ENCODE measurements around the gene TESK2.
"Not testable (repeated sequence)": the region's sequence is repeated elsewhere in the genome, so short reads cannot be mapped to it uniquely, and the experiment has no call there.

Gene TESK2

DNA sequence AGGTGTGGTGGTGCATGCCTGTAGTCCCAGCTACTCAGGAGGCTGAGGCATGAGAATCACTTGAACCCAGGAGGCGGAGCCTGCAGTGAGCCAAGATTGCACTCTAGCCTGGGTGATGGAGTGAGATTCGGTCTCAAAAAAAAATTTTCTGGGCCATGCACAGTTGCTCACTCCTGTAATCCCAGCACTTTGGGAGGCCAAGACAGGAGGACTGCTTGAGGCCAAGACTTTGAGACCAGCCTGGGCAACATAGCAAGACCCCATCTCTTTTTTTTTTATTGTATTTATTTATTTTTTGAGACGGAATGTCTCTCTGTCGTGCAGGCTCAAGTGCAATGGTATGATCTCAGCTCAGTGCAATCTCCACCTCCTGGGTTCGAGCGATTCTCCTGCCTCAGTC is 16.8 kb downstream of the TESK2 start:
- H3K79me2 ChIP-seq (ENCODE audit: control insufficient read depth, insufficient read depth, low read length); H2BK15ac ChIP-seq (replicated peaks; ENCODE audit: low read depth); H3K79me1 ChIP-seq (ENCODE audit: low read length); DNase-seq; H3K27ac ChIP-seq (ENCODE audit: low read depth, low read length); H3K9ac ChIP-seq (ENCODE audit: low read length); H3K4me2 ChIP-seq (ENCODE audit: low read length); H3K56ac ChIP-seq (ENCODE audit: low read length); H3K23ac ChIP-seq (ENCODE audit: low read length); H4K5ac ChIP-seq (ENCODE audit: low read length); H3K4me3 ChIP-seq (ENCODE audit: low read length); H2AK5ac ChIP-seq (ENCODE audit: low read length); H3K36me3 ChIP-seq (ENCODE audit: control insufficient read depth, insufficient read depth, low read length); H3K4ac ChIP-seq (ENCODE audit: low read depth, low read length); H4K8ac ChIP-seq (ENCODE audit: low read depth, low read length); H2BK120ac ChIP-seq (ENCODE audit: low read depth, low read length); H3K27me3 ChIP-seq (ENCODE audit: insufficient read depth, low read length, poor library complexity); H3K18ac ChIP-seq (ENCODE audit: low read length); H3K4me1 ChIP-seq (ENCODE audit: control insufficient read depth, low read depth, low read length); H2BK5ac ChIP-seq (ENCODE audit: low read length): not testable (repeated sequence)
- no CpG with 5 or more reads among the region's 6 CpGs for WGBS (ENCODE audit: extremely low coverage, insufficient coverage, low lambda C conversion rate)

DNA sequence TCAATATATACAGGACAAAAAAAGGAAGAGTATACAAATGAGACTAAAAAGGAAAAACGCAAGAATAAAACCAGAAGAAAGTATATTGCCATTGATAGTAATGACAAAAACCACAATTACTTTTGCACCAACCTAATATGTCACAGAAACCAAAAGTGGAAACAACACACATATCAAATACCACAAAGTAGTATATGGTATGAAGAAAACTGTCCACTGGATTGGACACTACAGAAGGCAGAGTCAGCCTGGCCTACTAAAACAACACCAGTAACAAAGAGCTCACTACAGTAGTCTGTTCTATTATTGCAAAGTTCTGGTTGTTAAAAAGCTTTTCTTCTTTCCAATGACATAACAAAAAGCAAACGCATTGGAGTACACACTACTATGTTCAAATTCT is 17.7 kb downstream of the TESK2 start:
- no peak overlapping the region for H2BK5ac ChIP-seq (ENCODE audit: low read length)
- H2AK5ac ChIP-seq (ENCODE audit: low read length), result no peak overlapping the region
- no peak overlapping the region for H3K18ac ChIP-seq (ENCODE audit: low read length)
- H3K27ac ChIP-seq (ENCODE audit: low read depth, low read length), result no peak overlapping the region
- no peak overlapping the region for H3K9ac ChIP-seq (ENCODE audit: low read length)
- no peak overlapping the region for H2BK15ac ChIP-seq (replicated peaks; ENCODE audit: low read depth)
- H3K4ac ChIP-seq (ENCODE audit: low read depth, low read length), result no peak overlapping the region
- no peak overlapping the region for H3K56ac ChIP-seq (ENCODE audit: low read length)
- WGBS (ENCODE audit: extremely low coverage, insufficient coverage, low lambda C conversion rate), result no CpG with 5 or more reads among the region's 2 CpGs
- no peaks in the 10 kb centered on the region for H3K79me2 ChIP-seq (ENCODE audit: control insufficient read depth, insufficient read depth, low read length)
- no peak overlapping the region for H2BK120ac ChIP-seq (ENCODE audit: low read depth, low read length)
- no peak for DNase-seq
- no peak overlapping the region for H3K23ac ChIP-seq (ENCODE audit: low read length)
- no peak overlapping the region for H4K8ac ChIP-seq (ENCODE audit: low read depth, low read length)
- H3K27me3 ChIP-seq (ENCODE audit: insufficient read depth, low read length, poor library complexity), result no peaks in the 10 kb centered on the region
- no peak overlapping the region for H3K4me3 ChIP-seq (ENCODE audit: low read length)
- no peaks in the 10 kb centered on the region for H3K4me1 ChIP-seq (ENCODE audit: control insufficient read depth, low read depth, low read length)
- H3K36me3 ChIP-seq (ENCODE audit: control insufficient read depth, insufficient read depth, low read length), result no peaks in the 10 kb centered on the region
- no peak overlapping the region for H4K5ac ChIP-seq (ENCODE audit: low read length)
- no peak overlapping the region for H3K4me2 ChIP-seq (ENCODE audit: low read length)
- no peaks in the 10 kb centered on the region for H3K79me1 ChIP-seq (ENCODE audit: low read length)

DNA sequence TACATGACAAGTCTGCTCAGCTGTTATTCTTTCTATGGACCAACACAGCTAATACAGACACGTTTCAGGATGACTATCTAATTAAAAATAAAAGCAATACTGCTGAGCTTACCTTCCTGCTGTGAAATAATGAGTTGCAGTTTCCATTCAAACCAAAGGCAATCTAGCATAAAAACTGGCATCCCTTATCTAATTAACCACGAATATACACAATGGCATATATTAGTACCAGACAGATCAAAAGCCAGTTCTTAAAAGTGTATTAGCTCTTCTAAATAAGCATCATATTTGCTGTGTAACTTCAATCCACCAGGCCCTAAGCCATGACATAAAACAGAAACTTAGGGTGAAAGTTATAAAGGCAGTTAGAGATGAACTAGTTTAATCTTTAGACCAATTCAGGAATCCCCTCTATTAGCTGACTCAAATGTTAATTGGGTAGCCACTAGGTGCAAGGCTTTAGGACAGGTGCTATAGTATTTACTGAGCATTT is 20.6 kb downstream of the TESK2 start:
- Histone ChIP-seq H2BK120ac (ENCODE audit: low read depth, low read length) (no peak overlapping the region), H4K8ac (ENCODE audit: low read depth, low read length) (no peak overlapping the region), H2BK15ac (replicated peaks; ENCODE audit: low read depth) (no peak overlapping the region), H3K23ac (ENCODE audit: low read length) (no peak overlapping the region), H3K56ac (ENCODE audit: low read length) (no peak overlapping the region), H2AK5ac (ENCODE audit: low read length) (no peak overlapping the region), H3K4me3 (ENCODE audit: low read length) (no peak overlapping the region), H2BK5ac (ENCODE audit: low read length) (no peak overlapping the region), H3K79me2 (ENCODE audit: control insufficient read depth, insufficient read depth, low read length) (no peaks in the 10 kb centered on the region), H3K27ac (ENCODE audit: low read depth, low read length) (no peak overlapping the region), H4K5ac (ENCODE audit: low read length) (no peak overlapping the region), H3K4me1 (ENCODE audit: control insufficient read depth, low read depth, low read length) (no peaks in the 10 kb centered on the region), H3K18ac (ENCODE audit: low read length) (no peak overlapping the region), H3K36me3 (ENCODE audit: control insufficient read depth, insufficient read depth, low read length) (no peaks in the 10 kb centered on the region), H3K27me3 (ENCODE audit: insufficient read depth, low read length, poor library complexity) (no peaks in the 10 kb centered on the region), H3K4me2 (ENCODE audit: low read length) (no peak overlapping the region), H3K9ac (ENCODE audit: low read length) (no peak overlapping the region), H3K79me1 (ENCODE audit: low read length) (no peaks in the 10 kb centered on the region), H3K4ac (ENCODE audit: low read depth, low read length) (no peak overlapping the region)
- DNase-seq, result no peak
- WGBS (ENCODE audit: extremely low coverage, insufficient coverage, low lambda C conversion rate), result no CpG with 5 or more reads among the region's 2 CpGs

DNA sequence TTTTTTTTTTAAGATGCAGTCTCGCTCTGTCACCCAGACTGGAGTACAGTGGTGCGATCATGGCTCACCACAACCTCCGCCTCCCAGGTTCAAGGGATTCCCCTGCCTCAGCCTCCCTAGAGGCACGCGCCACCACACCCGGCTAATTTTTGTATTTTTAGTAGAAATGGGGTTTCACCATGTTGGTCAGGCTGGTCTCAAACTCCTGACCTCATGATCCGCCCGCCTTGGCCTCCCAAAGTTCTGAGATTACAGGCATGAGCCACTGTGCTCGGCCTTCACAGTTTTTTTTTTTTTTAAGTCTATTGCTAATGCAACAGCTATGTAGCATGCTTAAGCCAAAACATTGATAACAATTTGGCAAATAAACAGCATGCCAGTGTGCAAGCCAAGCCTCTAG is 23.6 kb downstream of the TESK2 start:
- no CpG with 5 or more reads among the region's 9 CpGs for WGBS (ENCODE audit: extremely low coverage, insufficient coverage, low lambda C conversion rate)
- not testable (repeated sequence) for H3K9ac ChIP-seq (ENCODE audit: low read length); H2BK120ac ChIP-seq (ENCODE audit: low read depth, low read length); DNase-seq; H3K79me2 ChIP-seq (ENCODE audit: control insufficient read depth, insufficient read depth, low read length); H3K4me2 ChIP-seq (ENCODE audit: low read length); H4K8ac ChIP-seq (ENCODE audit: low read depth, low read length); H3K79me1 ChIP-seq (ENCODE audit: low read length); H3K18ac ChIP-seq (ENCODE audit: low read length); H3K36me3 ChIP-seq (ENCODE audit: control insufficient read depth, insufficient read depth, low read length); H4K5ac ChIP-seq (ENCODE audit: low read length); H3K27me3 ChIP-seq (ENCODE audit: insufficient read depth, low read length, poor library complexity); H3K27ac ChIP-seq (ENCODE audit: low read depth, low read length); H2BK15ac ChIP-seq (replicated peaks; ENCODE audit: low read depth); H3K23ac ChIP-seq (ENCODE audit: low read length); H3K4ac ChIP-seq (ENCODE audit: low read depth, low read length); H2BK5ac ChIP-seq (ENCODE audit: low read length); H3K4me3 ChIP-seq (ENCODE audit: low read length); H3K56ac ChIP-seq (ENCODE audit: low read length); H3K4me1 ChIP-seq (ENCODE audit: control insufficient read depth, low read depth, low read length); H2AK5ac ChIP-seq (ENCODE audit: low read length)

DNA sequence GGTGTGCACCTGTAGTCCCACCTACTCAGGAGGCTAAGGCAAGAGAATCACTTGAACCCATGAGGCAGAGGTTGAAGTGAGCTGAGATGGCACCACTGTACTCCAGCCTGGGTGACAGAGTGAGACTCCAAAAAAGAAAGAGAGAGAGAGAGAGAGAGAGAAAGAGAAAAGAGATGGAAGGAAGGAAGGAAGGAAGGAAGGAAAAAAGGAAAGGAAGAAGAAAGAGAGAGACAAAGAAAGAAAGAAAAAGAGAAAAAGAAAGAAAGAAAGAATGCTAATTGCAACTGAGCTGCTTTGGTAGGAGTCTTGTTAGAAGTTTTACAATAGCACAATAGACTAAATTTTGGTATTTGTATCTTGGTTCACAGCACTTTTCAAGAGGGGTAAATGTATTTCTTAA is 25.7 kb downstream of the TESK2 start:
- H3K4me3 ChIP-seq (ENCODE audit: low read length), result no peak overlapping the region
- H2AK5ac ChIP-seq (ENCODE audit: low read length), result no peak overlapping the region
- DNase-seq, result no peak
- no peaks in the 10 kb centered on the region for H3K27me3 ChIP-seq (ENCODE audit: insufficient read depth, low read length, poor library complexity)
- no peak overlapping the region for H3K9ac ChIP-seq (ENCODE audit: low read length)
- no peak overlapping the region for H2BK120ac ChIP-seq (ENCODE audit: low read depth, low read length)
- H3K23ac ChIP-seq (ENCODE audit: low read length), result no peak overlapping the region
- no peak overlapping the region for H3K4me2 ChIP-seq (ENCODE audit: low read length)
- H4K8ac ChIP-seq (ENCODE audit: low read depth, low read length), result no peak overlapping the region
- no peak overlapping the region for H2BK15ac ChIP-seq (replicated peaks; ENCODE audit: low read depth)
- no peaks in the 10 kb centered on the region for H3K36me3 ChIP-seq (ENCODE audit: control insufficient read depth, insufficient read depth, low read length)
- no peak overlapping the region for H3K4ac ChIP-seq (ENCODE audit: low read depth, low read length)
- no peak overlapping the region for H3K27ac ChIP-seq (ENCODE audit: low read depth, low read length)
- no peaks in the 10 kb centered on the region for H3K79me2 ChIP-seq (ENCODE audit: control insufficient read depth, insufficient read depth, low read length)
- no peak overlapping the region for H3K18ac ChIP-seq (ENCODE audit: low read length)
- H2BK5ac ChIP-seq (ENCODE audit: low read length), result no peak overlapping the region
- H3K79me1 ChIP-seq (ENCODE audit: low read length), result no peaks in the 10 kb centered on the region
- no peak overlapping the region for H4K5ac ChIP-seq (ENCODE audit: low read length)
- no peak overlapping the region for H3K56ac ChIP-seq (ENCODE audit: low read length)
- no peaks in the 10 kb centered on the region for H3K4me1 ChIP-seq (ENCODE audit: control insufficient read depth, low read depth, low read length)

DNA sequence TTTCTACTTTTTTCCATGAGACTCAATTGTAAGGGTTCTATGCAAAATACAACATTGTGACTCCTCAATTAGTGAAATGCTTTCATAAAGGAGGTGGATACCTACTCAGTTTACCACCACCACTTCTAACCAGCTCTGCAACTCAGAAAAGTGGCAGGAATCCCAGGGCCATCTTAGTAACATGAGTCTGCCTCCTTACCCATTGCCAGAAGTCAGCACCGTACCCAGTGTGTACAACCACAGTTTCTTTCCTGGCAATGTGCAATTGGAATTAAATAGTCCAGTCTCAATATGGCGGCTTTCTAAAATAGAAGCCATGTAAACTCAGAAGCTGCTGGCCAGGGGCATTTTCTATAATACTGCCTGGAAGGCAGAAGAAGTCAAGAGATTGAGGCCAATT is 32.1 kb downstream of the TESK2 start:
- WGBS (ENCODE audit: extremely low coverage, insufficient coverage, low lambda C conversion rate), result no CpG with 5 or more reads among the region's 2 CpGs
- Histone ChIP-seq H4K8ac (ENCODE audit: low read depth, low read length) (no peak overlapping the region), H3K9ac (ENCODE audit: low read length) (no peak overlapping the region)

More for the DNA sequence above, 32.1 kb downstream of the TESK2 start:
- Histone ChIP-seq H2BK120ac (ENCODE audit: low read depth, low read length) (no peak overlapping the region), H3K27ac (ENCODE audit: low read depth, low read length) (no peak overlapping the region), H3K56ac (ENCODE audit: low read length) (no peak overlapping the region), H3K4me2 (ENCODE audit: low read length) (no peak overlapping the region), H3K79me1 (ENCODE audit: low read length) (no peaks in the 10 kb centered on the region), H2BK15ac (replicated peaks; ENCODE audit: low read depth) (no peak overlapping the region), H2AK5ac (ENCODE audit: low read length) (no peak overlapping the region), H4K5ac (ENCODE audit: low read length) (no peak overlapping the region), H3K79me2 (ENCODE audit: control insufficient read depth, insufficient read depth, low read length) (no peaks in the 10 kb centered on the region), H3K18ac (ENCODE audit: low read length) (no peak overlapping the region), H3K4ac (ENCODE audit: low read depth, low read length) (no peak overlapping the region), H3K4me3 (ENCODE audit: low read length) (no peak overlapping the region), H2BK5ac (ENCODE audit: low read length) (no peak overlapping the region), H3K36me3 (ENCODE audit: control insufficient read depth, insufficient read depth, low read length) (no peaks in the 10 kb centered on the region), H3K27me3 (ENCODE audit: insufficient read depth, low read length, poor library complexity) (no peaks in the 10 kb centered on the region), H3K4me1 (ENCODE audit: control insufficient read depth, low read depth, low read length) (no peaks in the 10 kb centered on the region), H3K23ac (ENCODE audit: low read length) (no peak overlapping the region)
- no peak for DNase-seq
